ENCODE data around the gene GPC6.

The GPC6 gene

GRCh38 chr13:93472296-93472695 lies 245.7 kb downstream of the GPC6 start:
- POLR2A ChIA-PET: no interaction called here
- no peak for DNase-seq (ENCODE audit: extremely low spot score)
- CTCF ChIA-PET: no interaction called here
- no peak for TF ChIP-seq HDGF (IDR thresholded peaks at IDR 0.05; ENCODE audit: borderline replicate concordance)
- TF ChIP-seq CTBP1 (IDR thresholded peaks at IDR 0.05; ENCODE audit: borderline replicate concordance): no peak
- TF ChIP-seq SP1 (IDR thresholded peaks at IDR 0.05): no peak
- TF ChIP-seq ELF4 (IDR thresholded peaks at IDR 0.05): no peak
- no peak for TF ChIP-seq L3MBTL2 (conservative IDR thresholded peaks at IDR 0.05)
- TF ChIP-seq SUZ12 (IDR thresholded peaks at IDR 0.05): no peak
- TF ChIP-seq NFRKB (IDR thresholded peaks at IDR 0.05): no peak
- TF ChIP-seq FOXK2 (IDR thresholded peaks at IDR 0.05): no peak

- CTCF ChIA-PET: no interaction called here
- DNase-seq (ENCODE audit: extremely low spot score): no peak
- TF ChIP-seq TARDBP (IDR thresholded peaks at IDR 0.05) (no peak), BHLHE40 (IDR thresholded peaks at IDR 0.05; ENCODE audit: borderline replicate concordance) (no peak), ZNF384 (IDR thresholded peaks at IDR 0.05) (no peak), CTBP1 (IDR thresholded peaks at IDR 0.05; ENCODE audit: borderline replicate concordance) (no peak), HDGF (IDR thresholded peaks at IDR 0.05; ENCODE audit: borderline replicate concordance) (no peak), FOXM1 (IDR thresholded peaks at IDR 0.05; ENCODE audit: borderline replicate concordance) (no peak), ELF4 (IDR thresholded peaks at IDR 0.05) (no peak), PKNOX1 (IDR thresholded peaks at IDR 0.05) (no peak), SP1 (IDR thresholded peaks at IDR 0.05) (no peak), ARNT (IDR thresholded peaks at IDR 0.05) (no peak), FOXA1 (IDR thresholded peaks at IDR 0.05) (no peak), SUZ12 (IDR thresholded peaks at IDR 0.05) (no peak), NFRKB (IDR thresholded peaks at IDR 0.05) (no peak), FOXK2 (IDR thresholded peaks at IDR 0.05) (no peak), L3MBTL2 (conservative IDR thresholded peaks at IDR 0.05) (no peak), LEF1 (IDR thresholded peaks at IDR 0.05; ENCODE audit: borderline replicate concordance) (no peak)
- POLR2A ChIA-PET: no interaction called here
These were observed 246.2 kb downstream of the GPC6 start for GRCh38 chr13:93472814-93473296.

GRCh38 chr13:93473441-93474270 lies 247.0 kb downstream of the GPC6 start:
- no peak for TF ChIP-seq LEF1 (IDR thresholded peaks at IDR 0.05; ENCODE audit: borderline replicate concordance)
- TF ChIP-seq FOXM1 (IDR thresholded peaks at IDR 0.05; ENCODE audit: borderline replicate concordance): no peak
- TF ChIP-seq PKNOX1 (IDR thresholded peaks at IDR 0.05): no peak
- no peak for TF ChIP-seq FOXA1 (IDR thresholded peaks at IDR 0.05)
- TF ChIP-seq SUZ12 (IDR thresholded peaks at IDR 0.05): no peak
- no peak for TF ChIP-seq L3MBTL2 (conservative IDR thresholded peaks at IDR 0.05)
- no peak for TF ChIP-seq BHLHE40 (IDR thresholded peaks at IDR 0.05; ENCODE audit: borderline replicate concordance)
- no peak for TF ChIP-seq TARDBP (IDR thresholded peaks at IDR 0.05)
- no peak for TF ChIP-seq SP1 (IDR thresholded peaks at IDR 0.05)
- TF ChIP-seq ARNT (IDR thresholded peaks at IDR 0.05): no peak
- TF ChIP-seq HDGF (IDR thresholded peaks at IDR 0.05; ENCODE audit: borderline replicate concordance): no peak
- TF ChIP-seq CTBP1 (IDR thresholded peaks at IDR 0.05; ENCODE audit: borderline replicate concordance): no peak
- no peak for TF ChIP-seq FOXK2 (IDR thresholded peaks at IDR 0.05)
- TF ChIP-seq ELF4 (IDR thresholded peaks at IDR 0.05): no peak
- no peak for TF ChIP-seq NFRKB (IDR thresholded peaks at IDR 0.05)
- TF ChIP-seq ZNF384 (IDR thresholded peaks at IDR 0.05): no peak
- ChIA-PET CTCF (no interaction called here), POLR2A (no interaction called here)
- no peak for DNase-seq (ENCODE audit: extremely low spot score)

- CTCF ChIA-PET: no interaction called here
- no peak for DNase-seq (ENCODE audit: extremely low spot score)
- no peak for TF ChIP-seq ZNF384 (IDR thresholded peaks at IDR 0.05)
- POLR2A ChIA-PET: no interaction called here
These were observed 249.6 kb downstream of the GPC6 start for GRCh38 chr13:93476175-93476574.

- ChIA-PET POLR2A (no interaction called here), CTCF (no interaction called here)
- TF ChIP-seq FOXA1 (IDR thresholded peaks at IDR 0.05) (no peak), LEF1 (IDR thresholded peaks at IDR 0.05; ENCODE audit: borderline replicate concordance) (no peak), FOXK2 (IDR thresholded peaks at IDR 0.05) (no peak), PKNOX1 (IDR thresholded peaks at IDR 0.05) (no peak), TARDBP (IDR thresholded peaks at IDR 0.05) (no peak), NFRKB (IDR thresholded peaks at IDR 0.05) (no peak), ZNF384 (IDR thresholded peaks at IDR 0.05) (no peak), ARNT (IDR thresholded peaks at IDR 0.05) (no peak), FOXM1 (IDR thresholded peaks at IDR 0.05; ENCODE audit: borderline replicate concordance) (no peak), CTBP1 (IDR thresholded peaks at IDR 0.05; ENCODE audit: borderline replicate concordance) (no peak), SP1 (IDR thresholded peaks at IDR 0.05) (no peak), HDGF (IDR thresholded peaks at IDR 0.05; ENCODE audit: borderline replicate concordance) (no peak), L3MBTL2 (conservative IDR thresholded peaks at IDR 0.05) (no peak)
- DNase-seq (ENCODE audit: extremely low spot score): no peak
These were observed 250.6 kb downstream of the GPC6 start for GRCh38 chr13:93477238-93477637.

GRCh38 chr13:93480553-93481106 lies 254.0 kb downstream of the GPC6 start:
- POLR2A ChIA-PET: no interaction called here
- DNase-seq (ENCODE audit: extremely low spot score): no peak
- CTCF ChIA-PET: no interaction called here
- no peak for TF ChIP-seq ARNT (IDR thresholded peaks at IDR 0.05)
- no peak for TF ChIP-seq FOXA1 (IDR thresholded peaks at IDR 0.05)
- TF ChIP-seq TARDBP (IDR thresholded peaks at IDR 0.05): no peak
- no peak for TF ChIP-seq FOXM1 (IDR thresholded peaks at IDR 0.05; ENCODE audit: borderline replicate concordance)
- no peak for TF ChIP-seq SUZ12 (IDR thresholded peaks at IDR 0.05)
- TF ChIP-seq SP1 (IDR thresholded peaks at IDR 0.05): no peak
- TF ChIP-seq NFRKB (IDR thresholded peaks at IDR 0.05): no peak
- TF ChIP-seq ZNF384 (IDR thresholded peaks at IDR 0.05): no peak
- no peak for TF ChIP-seq BHLHE40 (IDR thresholded peaks at IDR 0.05; ENCODE audit: borderline replicate concordance)
- TF ChIP-seq CTBP1 (IDR thresholded peaks at IDR 0.05; ENCODE audit: borderline replicate concordance): no peak
